Epidermal melanocyte (primary cell): ENCODE data around the gene RPA1.
"Not testable (repeated sequence)": the region's sequence is repeated elsewhere in the genome, so short reads cannot be mapped to it uniquely, and the experiment has no call there.

Source experiments
- DNase-seq: peaks from one replicate; pipeline ENCODE4 v3.0.0; 2011; ENCODE audit warnings: low spot score; ENCODE audit not compliant: insufficient read length

RPA1 gene

DNA sequence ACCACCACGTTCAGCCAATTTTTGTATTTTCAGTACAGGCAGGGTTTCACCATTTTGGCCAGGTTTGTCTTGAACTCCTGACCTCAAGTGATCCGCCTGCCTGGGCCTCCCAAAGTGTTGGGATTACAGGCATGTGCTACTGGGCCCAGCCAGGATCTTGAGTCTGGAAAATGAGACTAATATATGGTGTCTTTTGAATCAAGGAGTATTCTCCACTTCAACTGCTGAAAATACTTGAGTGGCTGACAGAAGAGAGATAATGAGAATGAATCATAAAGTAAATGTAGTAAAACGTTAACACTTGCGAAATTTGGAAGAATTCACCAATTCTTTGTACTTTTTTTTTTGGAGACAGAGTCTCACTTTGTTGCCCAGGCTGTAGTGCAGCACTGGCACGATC is 16.7 kb upstream of the RPA1 start:
- no peak for DNase-seq

DNA sequence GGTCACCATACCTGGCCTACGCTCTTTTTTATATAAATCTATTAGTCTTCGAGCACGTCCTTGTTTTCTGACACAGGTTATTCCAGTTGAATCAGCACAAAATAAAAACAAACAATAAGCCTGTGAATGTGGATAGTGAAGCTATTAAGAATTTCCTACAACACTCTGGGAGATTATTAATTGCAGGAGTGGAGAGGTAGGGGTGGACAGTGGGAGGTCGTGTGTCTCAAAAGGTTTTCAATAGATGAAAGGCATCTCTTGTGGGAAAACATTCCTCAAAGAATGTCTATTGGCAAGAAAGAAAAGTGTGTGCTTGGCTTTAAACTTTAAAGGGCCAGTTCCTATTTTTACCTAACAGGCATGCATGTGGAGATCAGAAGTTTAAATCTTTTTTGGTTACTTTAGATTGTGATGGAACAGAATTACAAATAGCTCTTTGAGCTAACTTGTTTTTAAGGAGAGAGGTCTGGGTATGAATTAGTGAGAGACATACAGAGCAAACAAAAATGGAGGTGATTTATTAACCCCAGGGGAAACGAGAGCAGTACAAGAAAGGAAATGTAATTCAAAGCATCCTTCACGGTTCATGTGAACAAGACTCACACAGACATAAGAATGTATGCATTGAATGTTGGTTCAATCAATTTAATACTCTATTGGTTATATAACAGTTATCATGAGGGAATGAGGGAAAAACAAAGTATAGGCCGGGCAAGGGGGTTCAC is 9.1 kb upstream of the RPA1 start:
- no peak for DNase-seq

DNA sequence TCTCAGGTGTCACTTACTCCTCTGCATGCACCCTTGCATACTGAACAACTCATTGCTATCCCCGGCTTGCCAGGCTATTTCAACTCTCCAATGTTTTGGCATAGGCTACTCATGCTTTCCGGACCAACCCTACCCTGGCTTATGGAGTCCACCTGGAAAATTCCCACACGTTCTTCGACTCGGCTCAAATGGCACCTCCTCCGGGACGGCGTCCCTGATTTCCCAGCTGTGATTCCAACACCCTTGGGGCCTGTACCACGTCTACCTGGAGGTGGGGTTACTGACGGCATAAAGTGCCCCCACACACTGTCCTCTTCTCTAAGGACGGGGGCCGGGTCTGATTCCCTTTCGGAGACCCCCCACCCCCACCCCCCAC is 601 bp upstream of the RPA1 start:
- DNase-seq, result no peak

DNA sequence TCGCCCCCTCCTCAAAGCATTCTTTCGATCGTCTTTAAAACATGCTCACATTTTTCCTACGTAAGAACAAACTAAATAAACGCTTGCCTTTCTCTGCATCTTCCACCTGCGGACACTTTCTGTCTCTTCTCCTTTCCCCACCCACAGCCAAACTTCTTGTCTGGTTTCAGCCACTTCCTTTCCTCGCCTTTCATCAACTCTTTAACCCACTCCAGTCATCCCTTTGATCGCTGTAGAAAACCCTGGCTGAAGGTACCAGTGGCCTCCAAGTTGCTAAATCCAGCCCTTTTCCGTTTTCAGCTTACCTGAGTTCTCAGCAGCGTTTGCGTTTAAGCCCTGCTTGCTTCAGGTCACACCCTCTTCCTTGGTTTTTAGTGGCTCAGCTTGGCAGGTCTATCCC is 483 bp downstream of the RPA1 start:
- no peak for DNase-seq

DNA sequence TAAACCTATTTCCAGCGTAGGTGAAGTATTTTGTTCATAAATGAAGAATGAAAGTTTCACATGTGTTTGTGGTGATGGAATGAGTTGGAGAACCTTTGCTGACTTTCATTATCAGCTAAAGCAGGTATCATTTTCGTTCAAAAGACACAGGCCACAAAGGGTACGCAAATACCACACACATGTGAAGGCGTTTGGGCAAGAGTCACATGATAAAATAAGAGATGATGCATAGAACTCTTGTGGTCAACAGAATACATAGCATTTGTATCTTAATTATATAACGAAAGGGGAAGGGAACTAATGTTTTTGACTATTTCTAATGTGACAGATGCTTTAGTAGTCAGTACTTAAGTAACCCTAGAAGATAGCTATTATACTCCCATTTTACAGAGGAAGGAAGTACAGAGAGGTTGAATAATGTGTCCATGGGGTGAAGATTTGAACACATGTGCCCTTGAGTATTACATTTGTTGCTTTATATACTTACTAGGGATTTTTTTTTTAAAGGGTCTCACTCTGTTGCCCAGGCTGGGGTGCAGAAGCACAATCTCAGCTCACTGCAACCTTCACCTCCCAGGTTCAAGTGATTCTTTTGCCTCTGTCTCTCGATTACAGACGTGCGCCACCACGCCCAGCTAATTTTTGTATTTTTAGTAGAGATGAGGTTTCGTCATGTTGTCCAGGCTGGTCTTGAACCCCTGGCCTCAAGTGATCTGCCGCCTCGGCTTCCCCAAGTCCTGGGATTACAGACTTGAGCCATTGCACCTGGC is 4.8 kb downstream of the RPA1 start:
- DNase-seq, result no peak

DNA sequence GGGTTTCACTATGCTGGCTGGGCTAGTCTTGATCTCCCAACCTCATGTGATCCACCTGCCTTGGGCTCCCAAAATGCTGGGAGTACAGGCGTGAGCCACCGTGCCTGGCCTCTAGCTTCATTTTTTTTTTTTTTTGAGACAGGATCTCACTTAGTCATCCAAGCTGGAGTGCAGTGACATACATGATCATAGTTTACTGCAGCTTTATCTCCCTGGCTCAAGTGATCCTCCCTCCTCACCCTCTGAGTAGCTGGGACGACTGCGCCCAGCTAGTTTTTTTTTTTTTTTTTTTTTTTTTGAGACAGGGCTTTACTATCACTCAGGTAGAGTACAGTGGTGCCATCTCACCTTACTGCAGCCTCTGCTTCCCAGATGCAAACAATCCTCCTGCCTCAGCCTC is 9.7 kb downstream of the RPA1 start:
- no peak for DNase-seq

DNA sequence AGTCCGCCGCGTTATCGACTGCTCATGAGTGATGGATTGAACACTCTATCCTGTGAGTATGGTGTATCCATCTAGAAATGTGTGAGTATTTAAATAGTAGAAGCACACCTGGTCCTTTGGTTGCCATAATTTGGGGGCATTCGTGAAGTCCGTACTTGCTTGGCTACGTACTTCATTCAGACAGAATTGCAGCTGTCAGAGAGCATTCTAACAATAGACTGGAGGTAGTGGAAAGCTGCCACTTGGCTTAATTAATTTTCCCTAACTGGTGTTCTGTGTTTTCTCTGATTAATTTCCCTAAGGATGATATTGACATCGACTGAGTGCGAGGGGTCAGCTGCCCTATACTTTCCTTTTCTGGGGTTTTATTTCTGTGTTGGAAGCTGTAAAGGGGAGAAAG is 14.1 kb downstream of the RPA1 start:
- DNase-seq, result no peak

DNA sequence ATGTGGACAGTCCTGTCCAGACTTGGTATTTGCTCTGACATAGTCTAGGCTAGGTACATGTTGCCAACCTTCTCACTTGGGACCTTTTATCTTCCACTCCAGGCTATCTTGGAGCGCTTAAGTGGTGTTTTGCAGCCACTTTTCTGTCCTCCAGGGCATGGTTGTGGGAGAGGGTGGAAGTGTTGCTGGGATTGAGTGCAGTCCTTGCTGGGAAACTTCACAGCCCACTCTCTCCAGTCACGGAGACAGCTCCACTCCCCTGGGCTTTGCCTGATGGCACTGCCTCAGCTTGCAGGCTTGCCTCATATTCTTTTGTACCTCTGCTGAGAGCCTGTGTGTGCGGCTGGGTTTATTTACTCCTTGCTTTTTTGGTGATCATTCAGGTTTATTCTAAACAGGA is 17.4 kb downstream of the RPA1 start:
- DNase-seq, result no peak

DNA sequence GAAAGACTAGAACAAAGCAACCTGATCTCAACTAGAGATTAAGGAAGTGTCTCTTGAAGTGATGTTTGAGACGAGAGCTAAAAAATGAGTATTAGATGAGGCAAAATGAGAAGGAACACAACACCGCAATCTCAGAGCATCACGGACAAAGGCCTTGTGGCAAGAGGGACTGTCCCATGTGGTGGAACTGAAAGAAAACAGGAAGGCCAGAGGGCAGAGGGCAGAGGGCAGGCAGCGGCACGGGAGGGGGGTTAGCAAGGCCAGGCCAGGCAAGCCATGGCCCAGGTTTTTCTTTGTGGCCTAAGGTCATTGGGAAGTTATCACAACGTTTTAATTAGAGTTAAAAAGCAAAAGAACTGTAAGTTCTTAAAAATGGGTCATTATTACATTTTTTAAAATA is 22.5 kb downstream of the RPA1 start:
- no peak for DNase-seq

DNA sequence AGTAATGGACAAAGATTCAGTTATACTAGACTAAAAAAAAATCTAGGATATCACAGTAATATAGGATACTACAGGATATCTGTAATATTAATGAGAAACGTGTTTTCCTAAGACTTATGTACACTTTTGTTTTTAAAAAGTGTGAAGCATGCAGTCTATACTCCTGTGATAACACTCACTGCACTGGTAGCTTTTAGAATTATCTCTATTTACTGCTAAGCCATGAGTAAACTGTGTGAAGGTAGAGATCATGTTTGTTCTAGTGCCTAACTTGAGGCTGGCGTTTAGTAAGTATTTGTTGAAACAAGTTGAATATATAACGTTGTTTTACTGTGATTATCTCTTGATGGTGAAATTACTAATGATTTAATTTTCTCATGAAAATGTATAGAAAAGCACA is 23.9 kb downstream of the RPA1 start:
- DNase-seq, result no peak

DNA sequence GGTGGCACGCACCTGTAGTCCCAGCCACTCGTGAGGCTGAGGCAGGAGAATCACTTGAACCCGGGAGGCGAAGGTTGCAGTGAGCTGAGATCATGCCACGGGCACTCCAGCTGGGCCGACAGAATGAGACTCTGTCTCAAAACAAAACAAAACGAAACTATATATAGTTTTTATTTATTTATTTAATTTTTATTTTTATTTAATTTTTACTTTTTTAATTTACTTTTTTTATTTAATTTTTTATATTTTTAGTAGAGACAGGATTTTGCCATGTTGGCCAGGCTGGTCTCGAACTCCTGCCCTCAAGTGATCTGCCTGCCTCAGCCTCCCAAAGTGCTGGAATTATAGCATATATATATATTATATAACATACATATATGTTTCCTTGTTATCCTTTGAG is 26.7 kb downstream of the RPA1 start:
- DNase-seq, result not testable (repeated sequence)

DNA sequence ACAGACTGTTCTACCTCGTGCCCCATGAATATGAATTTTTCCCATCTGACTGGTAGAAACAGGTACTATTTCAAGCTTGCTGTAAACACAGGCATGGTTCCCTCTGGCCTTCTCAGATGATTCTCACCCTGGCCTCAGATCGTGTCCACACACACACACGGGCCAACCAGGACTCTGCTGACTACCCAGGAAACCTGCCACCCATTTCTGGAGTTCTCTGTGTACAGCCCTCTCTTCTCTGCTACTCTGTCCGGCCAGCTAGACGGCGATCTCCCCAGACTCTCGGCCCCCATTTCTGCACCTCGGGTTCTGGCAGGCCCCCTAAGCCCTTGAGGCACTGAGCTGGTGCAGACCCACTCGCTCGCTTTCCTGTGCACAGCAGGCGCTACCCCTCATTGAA is 31.2 kb downstream of the RPA1 start:
- DNase-seq, result no peak

DNA sequence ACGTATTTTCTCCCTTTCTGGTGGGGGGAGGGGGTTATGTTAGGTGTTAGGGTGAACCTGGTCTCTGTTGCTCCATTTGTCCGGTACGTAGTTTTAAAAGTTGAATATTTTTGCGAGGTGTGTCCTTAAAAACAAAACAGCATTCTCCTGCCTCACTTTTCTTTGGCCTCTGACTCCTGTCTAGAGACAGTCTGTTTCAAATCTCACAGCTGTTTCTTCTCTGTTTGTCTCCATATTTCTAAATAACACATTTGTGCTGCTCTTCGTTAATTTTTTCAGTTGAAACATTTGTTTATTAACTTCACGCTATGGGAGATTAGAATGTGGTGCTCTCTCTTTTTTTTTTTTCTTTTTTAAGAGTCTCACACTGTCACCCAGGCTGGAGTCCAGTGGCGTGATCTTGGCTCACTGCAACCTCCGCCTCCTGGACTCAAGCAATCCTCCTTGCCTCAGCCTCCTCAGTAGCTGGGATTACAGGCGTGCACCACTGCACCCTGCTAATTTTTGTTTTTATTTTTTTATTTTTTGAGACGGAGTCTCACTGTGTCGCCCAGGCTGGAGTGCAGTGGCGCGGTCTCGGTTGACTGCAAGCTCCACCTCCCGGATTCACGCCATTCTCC is 31.7 kb downstream of the RPA1 start:
- DNase-seq, result no peak

DNA sequence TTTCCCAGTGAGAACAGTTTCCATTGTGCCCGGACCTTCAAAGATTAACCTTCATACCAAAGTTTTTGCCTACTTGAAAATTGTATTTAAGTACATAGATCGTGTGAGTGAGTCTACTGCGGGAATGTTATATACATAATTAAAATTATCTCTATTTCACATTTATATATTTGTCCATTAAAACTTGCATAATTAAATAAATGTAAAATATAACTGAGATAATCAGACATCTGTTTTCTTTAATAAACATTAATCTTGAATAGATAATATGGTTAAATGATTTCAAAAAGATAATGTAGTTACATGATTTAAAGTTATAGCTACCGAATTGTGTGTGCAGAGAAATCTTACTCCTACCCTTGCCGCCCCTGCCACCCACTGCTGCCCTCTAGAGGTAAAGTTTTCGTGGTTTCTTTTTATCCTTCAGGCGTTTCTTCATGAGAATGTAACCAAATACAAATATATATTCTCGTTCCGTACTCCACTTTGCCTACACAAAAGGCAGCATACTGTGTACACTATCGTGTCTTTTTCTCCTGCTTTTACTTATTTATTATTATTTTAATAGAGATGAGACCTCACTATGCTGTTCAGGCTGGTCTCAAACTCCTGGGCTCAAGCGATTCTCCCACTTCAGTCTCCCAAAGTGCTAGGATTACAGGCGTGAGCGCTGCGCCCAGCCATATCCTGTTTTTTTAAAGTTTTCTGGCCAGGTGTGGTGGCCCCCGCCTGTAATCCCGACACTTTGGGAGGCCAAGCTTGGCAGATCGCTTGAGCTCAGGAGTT is 35.6 kb downstream of the RPA1 start:
- peak; percentile 32 for DNase-seq

DNA sequence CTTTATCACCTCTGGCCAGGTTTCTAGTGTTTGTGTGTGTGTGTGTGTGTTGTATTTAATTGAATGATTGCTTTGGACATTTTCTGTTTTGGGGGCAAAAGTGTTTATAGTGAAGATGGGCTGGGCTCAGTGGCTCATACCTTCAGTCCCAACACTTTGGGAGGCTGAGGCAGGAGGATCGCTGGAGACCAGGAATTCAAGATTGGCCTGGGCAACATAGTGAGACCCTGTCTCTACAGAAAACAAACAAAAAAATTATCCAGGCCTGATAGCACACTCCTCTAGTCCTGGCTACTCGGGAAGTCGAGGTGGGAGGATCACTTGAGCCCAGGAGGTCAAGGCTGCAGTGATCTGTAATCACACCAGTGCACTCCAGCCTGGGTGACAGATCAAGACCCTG is 37.5 kb downstream of the RPA1 start:
- no peak for DNase-seq

DNA sequence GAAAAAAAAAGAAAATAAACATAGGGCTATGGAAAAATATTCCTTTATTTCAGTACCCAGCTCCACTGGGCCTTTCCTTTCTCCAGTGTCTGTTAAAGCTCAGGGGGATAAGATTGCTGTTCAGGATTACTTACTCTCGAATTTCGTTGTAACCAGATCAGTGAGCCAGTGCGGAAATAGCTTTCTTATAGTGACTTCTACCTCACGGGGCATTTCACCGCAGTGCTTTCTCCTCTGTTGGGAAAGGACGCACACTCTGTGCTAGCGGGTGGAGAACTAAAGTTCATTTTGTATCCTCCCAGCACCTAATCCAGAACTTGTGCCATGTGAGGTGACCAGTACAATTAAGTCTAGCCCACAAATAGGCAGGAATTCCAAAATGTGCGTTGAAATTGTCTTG is 38.3 kb downstream of the RPA1 start:
- DNase-seq, result no peak

DNA sequence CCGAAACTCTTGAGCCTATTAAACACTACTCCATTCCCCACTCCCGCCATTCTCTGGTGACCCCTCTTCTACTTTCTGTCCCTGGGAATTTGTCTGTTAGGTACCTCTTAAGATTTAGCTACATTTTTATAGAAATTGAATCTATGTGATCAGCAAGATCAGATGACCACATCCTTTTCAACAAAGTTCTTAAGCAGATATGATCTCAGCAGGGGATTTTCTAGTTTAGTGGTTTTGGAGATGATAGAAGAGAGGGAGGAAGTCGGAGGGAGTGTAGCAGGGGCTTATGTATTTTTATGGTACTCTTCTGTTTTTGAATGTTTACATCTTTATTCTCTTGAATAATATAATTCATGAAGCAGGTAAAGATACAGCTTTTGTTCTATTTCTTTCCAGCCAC is 40.8 kb downstream of the RPA1 start:
- no peak for DNase-seq

DNA sequence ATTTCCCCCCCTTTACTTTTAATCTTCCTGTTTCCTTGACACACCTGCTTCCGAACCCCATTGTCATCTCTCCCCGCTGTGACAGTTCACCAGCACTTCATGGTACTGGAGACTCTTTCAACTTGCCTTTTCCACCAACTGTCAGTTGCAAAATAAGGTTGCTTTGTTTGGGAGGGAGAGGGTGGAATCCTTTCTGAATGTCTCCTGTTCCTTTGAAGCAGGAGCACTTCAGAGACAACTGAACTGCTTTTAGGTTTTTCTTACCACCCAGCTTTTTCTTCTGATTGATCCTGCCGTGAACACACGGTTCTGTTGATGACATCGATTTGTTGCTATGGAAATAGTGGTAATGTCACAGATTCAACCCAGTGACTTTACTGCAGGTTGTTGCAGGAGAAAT is 42.0 kb downstream of the RPA1 start:
- no peak for DNase-seq

DNA sequence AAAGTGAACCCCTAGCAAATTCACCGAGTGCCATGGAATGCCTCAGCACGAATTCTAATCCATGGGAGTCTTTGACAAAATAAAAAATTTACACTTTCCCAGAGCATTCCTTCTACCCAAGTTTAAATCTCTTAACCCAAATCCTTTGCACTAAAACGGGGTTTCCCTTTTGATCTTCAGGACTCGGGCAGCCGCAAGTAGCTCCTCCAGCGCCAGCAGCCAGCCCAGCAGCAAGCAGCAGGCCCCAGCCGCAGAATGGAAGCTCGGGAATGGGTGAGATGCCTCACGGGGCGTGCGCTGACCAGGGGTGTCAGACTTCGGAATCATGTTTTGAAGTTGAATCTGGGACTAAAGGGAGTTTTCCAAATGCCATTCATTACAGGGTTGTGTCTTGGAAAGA is 42.4 kb downstream of the RPA1 start:
- DNase-seq, result no peak

DNA sequence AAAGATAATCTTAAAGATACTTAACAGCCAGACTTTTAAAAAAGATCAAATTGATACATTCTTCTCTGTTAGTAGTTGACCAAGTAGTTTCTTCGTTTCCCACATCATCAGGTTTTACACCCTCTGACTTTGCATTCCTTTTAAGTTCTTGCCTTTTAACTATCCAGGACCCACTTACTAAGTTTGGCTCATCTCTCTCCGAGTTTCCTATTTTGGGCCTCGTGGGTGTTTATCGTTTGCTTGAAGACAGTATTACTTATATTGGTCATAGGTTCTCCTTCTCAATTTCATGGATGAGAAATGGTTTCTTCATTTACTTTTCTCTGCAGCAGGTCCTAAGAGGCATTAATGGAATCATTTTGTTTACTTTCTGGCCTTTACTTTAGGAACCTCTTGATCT is 43.2 kb downstream of the RPA1 start:
- no peak for DNase-seq

DNA sequence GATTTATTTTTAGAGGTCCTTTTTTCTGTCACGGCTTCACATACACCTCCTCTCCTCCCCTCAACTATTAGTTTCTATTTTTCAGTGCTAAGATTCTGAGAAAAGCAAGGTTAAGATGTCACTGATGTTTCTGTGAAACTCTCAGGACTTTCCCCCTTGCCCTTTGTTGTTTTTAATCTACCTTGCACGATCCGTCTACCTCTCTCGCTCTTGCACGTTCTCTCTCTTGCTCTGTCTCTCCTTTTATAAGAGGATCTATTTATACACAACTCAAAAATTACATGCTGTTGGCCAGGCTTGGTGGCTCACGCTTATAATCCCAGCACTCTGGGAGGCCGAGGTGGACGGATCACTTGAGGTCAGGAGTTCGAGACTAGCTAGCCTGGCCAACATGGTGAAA is 43.6 kb downstream of the RPA1 start:
- no peak for DNase-seq

DNA sequence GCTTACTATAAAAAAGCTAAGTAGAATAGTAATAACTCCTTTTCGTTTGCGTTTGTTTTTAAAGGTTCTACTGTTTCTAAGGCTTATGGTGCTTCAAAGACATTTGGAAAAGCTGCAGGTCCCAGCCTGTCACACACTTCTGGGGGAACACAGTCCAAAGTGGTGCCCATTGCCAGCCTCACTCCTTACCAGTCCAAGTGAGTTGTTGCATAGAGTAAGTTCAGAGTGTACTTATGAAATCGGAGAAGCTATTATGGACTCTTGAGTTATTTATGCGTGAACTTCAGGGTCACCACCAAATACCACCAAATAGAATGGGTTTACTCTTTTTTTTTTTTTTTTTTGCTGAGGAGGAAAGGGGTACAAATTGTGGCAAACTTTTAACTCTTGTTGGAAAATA is 45.8 kb downstream of the RPA1 start:
- DNase-seq, result no peak
